RWPE2 (cell line): ENCODE results near the gene ACE2.

Source experiments
- ATAC-seq: fragments of 200-7000 bp; cut with Tn5 transposase; 3 replicates; pipeline ENCODE4 v1.9.1; 2021; ENCODE audit warnings: low read depth
- DNase-seq: peaks from one replicate; pipeline ENCODE4 v3.0.0-alpha.2; 2020; ENCODE audit warnings: low spot score
- H3K27ac ChIP-seq: fragments of 450-650 bp; 2 replicates; pipeline ENCODE4 v1.5.1; 2017; ENCODE audit warnings: mild to moderate bottlenecking; ENCODE audit not compliant: poor library complexity, severe bottlenecking
- H3K27me3 ChIP-seq: fragments of 250-450 bp; sonication (Bioruptor Pico); 2 replicates; pipeline ENCODE4 v1.5.1; 2021; ENCODE audit warnings: mild to moderate bottlenecking, moderate library complexity; ENCODE audit not compliant: insufficient read depth, poor library complexity, severe bottlenecking
- H3K36me3 ChIP-seq: fragments of 250-450 bp; sonication (Bioruptor Pico); 2 replicates; pipeline ENCODE4 v1.5.1; 2020; ENCODE audit warnings: low read depth, mild to moderate bottlenecking, moderate library complexity
- H3K4me1 ChIP-seq: fragments of 250-450 bp; sonication (Bioruptor Pico); 2 replicates; pipeline ENCODE4 v1.5.1; 2021; ENCODE audit warnings: mild to moderate bottlenecking, moderate library complexity; ENCODE audit not compliant: insufficient read depth, poor library complexity, severe bottlenecking
- H3K4me3 ChIP-seq: fragments of 250-450 bp; sonication (Bioruptor Pico); 2 replicates; pipeline ENCODE4 v1.5.1; 2021; ENCODE audit warnings: mild to moderate bottlenecking, moderate library complexity; ENCODE audit not compliant: severe bottlenecking
- H3K9me3 ChIP-seq: fragments of 250-450 bp; sonication (Bioruptor Pico); 2 replicates; pipeline ENCODE4 v1.5.1; 2021; ENCODE audit warnings: mild to moderate bottlenecking, moderate library complexity; ENCODE audit not compliant: severe bottlenecking
- TF ChIP-seq, protein P1 (sequence below): fragments of 450-650 bp; IDR thresholded peaks from one replicate; pipeline ENCODE4 v1.5.1; 2017; ENCODE audit warnings: mild to moderate bottlenecking, moderate library complexity; ENCODE audit not compliant: poor library complexity, severe bottlenecking

ACE2 gene

DNA sequence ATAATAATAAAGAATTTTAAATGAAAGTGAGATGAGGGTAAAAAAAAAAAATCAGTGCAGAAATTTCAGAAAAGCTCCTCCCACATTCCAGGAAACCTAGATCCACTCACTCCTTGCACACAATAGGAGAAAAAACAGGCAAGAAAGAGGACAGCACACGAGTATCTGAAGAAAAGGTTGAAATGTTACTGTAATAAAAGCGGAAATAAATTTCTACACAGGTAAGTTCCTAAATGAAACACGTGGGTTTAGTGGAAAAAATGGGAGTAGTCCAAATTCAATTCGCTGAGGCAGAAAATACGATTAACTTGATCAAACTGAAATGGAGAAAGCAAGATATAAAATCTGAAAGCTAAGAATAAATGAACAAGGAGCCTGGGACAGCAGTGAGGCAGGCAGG lies 2.0 kb upstream of the ACE2 start:
- no peak overlapping the region for H3K4me3 ChIP-seq
- DNase-seq (no peak), ATAC-seq (no peak)
- H3K9me3 ChIP-seq: no peaks in the 10 kb centered on the region
- TF ChIP-seq, protein P1, sequence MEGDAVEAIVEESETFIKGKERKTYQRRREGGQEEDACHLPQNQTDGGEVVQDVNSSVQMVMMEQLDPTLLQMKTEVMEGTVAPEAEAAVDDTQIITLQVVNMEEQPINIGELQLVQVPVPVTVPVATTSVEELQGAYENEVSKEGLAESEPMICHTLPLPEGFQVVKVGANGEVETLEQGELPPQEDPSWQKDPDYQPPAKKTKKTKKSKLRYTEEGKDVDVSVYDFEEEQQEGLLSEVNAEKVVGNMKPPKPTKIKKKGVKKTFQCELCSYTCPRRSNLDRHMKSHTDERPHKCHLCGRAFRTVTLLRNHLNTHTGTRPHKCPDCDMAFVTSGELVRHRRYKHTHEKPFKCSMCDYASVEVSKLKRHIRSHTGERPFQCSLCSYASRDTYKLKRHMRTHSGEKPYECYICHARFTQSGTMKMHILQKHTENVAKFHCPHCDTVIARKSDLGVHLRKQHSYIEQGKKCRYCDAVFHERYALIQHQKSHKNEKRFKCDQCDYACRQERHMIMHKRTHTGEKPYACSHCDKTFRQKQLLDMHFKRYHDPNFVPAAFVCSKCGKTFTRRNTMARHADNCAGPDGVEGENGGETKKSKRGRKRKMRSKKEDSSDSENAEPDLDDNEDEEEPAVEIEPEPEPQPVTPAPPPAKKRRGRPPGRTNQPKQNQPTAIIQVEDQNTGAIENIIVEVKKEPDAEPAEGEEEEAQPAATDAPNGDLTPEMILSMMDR: no peak
- H3K36me3 ChIP-seq: no peaks in the 10 kb centered on the region
- no peak overlapping the region for H3K27ac ChIP-seq
- no peaks in the 10 kb centered on the region for H3K27me3 ChIP-seq
- H3K4me1 ChIP-seq: no peaks in the 10 kb centered on the region

DNA sequence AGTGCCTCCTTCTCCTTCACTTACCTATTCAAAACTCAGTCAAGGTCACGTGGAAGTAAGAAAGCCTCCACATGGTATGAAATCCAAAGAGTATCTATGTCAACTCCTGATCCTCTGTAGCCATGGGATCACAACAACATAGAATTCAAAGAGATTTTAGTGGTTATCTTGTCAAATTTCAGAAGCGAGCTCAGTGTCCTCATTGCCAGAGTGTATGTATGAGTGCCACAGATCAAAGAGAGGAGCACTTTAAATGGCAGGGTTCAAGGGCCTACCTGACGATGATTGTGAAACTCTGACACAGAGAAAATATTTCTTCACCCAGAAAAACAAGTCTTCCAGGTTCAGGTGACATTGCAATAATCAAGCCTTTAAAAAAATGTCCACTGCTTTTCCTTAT lies 1.2 kb upstream of the ACE2 start:
- Histone ChIP-seq H3K4me1 (no peaks in the 10 kb centered on the region), H3K9me3 (no peaks in the 10 kb centered on the region), H3K27ac (no peak overlapping the region), H3K4me3 (no peak overlapping the region), H3K36me3 (no peaks in the 10 kb centered on the region), H3K27me3 (no peaks in the 10 kb centered on the region)
- ATAC-seq (no peak), DNase-seq (no peak)
- TF ChIP-seq, protein P1: no peak

DNA sequence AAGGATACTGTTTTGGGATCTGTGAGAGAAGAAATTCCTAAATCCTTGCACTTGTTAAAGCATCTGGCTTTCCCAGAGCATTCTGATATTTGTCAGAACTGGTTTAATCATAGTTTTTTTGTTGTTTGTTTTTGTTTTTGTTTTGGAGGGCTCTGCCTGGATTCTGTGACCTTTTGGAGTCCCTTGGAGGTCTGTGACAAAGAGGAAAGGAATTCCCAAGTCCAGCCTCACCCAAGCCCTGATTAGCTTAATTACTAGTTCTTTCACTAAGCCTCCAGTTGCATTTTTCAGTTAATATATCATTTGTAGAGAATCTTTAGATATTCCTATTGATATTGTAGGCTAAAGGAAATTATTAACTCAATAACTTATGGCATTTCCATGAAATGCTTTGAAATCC lies 711 bp downstream of the ACE2 start:
- Histone ChIP-seq H3K36me3 (no peaks in the 10 kb centered on the region), H3K27me3 (no peaks in the 10 kb centered on the region), H3K4me1 (no peaks in the 10 kb centered on the region), H3K9me3 (no peaks in the 10 kb centered on the region), H3K4me3 (no peak overlapping the region), H3K27ac (no peak overlapping the region)
- no peak for DNase-seq
- TF ChIP-seq, protein P1: no peak
- no peak for ATAC-seq

DNA sequence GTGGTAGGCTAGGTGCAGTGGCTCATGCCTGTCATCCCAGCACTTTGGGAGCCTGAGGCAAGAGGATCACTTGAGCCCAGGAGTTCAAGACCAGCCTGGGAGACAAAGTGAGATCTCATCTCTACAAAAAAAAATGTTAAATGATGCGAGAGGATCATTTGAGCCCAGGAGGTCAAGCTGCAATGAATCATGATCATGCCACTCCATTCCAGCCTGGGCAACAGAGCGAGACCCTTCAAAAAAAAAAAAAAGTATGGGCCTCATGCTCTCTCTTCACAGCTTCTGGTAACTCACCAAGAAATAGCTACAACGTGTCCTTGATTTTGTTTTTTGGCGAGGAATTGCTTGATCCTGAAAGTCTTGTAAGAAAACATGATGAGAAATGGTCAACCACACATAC lies 1.3 kb downstream of the ACE2 start:
- Histone ChIP-seq H3K27ac (no peak overlapping the region), H3K9me3 (no peaks in the 10 kb centered on the region), H3K4me1 (no peaks in the 10 kb centered on the region), H3K27me3 (no peaks in the 10 kb centered on the region), H3K36me3 (no peaks in the 10 kb centered on the region), H3K4me3 (no peak overlapping the region)
- DNase-seq: no peak
- ATAC-seq: no peak
- TF ChIP-seq, protein P1: no peak

DNA sequence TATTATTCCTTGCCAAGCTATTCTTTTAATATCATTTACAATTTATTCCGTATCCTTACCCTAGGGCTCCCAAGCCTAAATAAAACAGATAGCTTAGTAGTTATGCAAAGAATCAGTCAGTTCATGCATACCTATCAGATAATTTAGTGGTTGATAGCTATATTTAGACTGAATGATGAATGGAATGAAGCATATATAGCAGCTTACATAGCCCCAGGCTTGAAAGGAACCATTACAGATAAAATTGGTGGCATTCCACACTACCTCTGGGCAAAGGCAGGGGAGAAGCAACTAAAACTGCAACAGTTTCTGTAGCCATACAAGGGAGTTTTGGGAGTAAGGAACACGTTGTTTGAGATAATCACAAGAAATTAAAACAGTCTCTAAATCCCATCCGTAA lies 2.7 kb downstream of the ACE2 start:
- Histone ChIP-seq H3K4me1 (no peaks in the 10 kb centered on the region), H3K27me3 (no peaks in the 10 kb centered on the region), H3K27ac (no peak overlapping the region), H3K36me3 (no peaks in the 10 kb centered on the region), H3K4me3 (no peak overlapping the region), H3K9me3 (no peaks in the 10 kb centered on the region)
- no peak for ATAC-seq
- no peak for DNase-seq
- TF ChIP-seq, protein P1: no peak
